ENCODE measurements around the gene CLCN2.

DNA sequence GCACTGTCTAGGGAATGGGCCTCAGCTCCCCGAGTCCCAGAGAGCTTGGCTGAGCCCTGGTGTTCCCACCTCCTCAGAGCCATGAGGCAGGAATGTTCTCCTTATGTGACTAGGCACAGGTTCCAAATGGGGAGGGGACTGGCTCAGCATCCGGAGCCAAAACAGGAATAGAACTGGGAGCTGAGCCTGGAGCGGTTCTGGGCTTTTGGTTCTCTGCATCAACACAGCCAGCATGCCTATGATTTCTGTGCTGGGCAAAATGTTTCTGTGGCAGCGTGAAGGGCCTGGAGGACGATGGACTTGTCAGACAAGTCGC is 24.0 kb downstream of the CLCN2 start, which contains the start of gene FAM131A:
- TF ChIP-seq CTCF (IDR thresholded peaks at IDR 0.05; ENCODE audit: low read length) (no peak), EZH2 (IDR thresholded peaks at IDR 0.05; ENCODE audit: borderline replicate concordance, low read length) (no peak)

All from OCI-LY1 (cell line).